Measurements from ENCODE around the gene MBNL1. TPM values are rescaled to one million over a fixed set of nuclear protein-coding genes. Genes with fewer than 3 reads are reported as not detected.

Gene MBNL1
- total and polyA plus RNA-seq, 4 donors, result 25.8 to 121 (median 71.9) TPM

- H3K4me1 ChIP-seq (ENCODE audit: control insufficient read depth, insufficient read depth, low read length), result peaks cover 5% of the 10 kb centered on the region
- H3K9me3 ChIP-seq (ENCODE audit: control insufficient read depth, insufficient read depth, low read length), result no peaks in the 10 kb centered on the region
- 0% methylated on average over 4 of the region's 16 CpGs for WGBS (ENCODE audit: insufficient coverage)
- no peaks in the 10 kb centered on the region for H3K27me3 ChIP-seq (ENCODE audit: control insufficient read depth, insufficient read depth, low read length)
- H3K27ac ChIP-seq (ENCODE audit: low read depth, low read length), result peak overlapping the region; percentile 98
- DNase-seq (ENCODE audit: low read depth in 4 of 6, low spot score in 6 of 6), result peak in 4 of 6 donors; percentile 21 to 44 (median 29)
- peak overlapping the region; percentile 95 for H3K4me3 ChIP-seq (ENCODE audit: low read depth, low read length)
- no peaks in the 10 kb centered on the region for H3K36me3 ChIP-seq (ENCODE audit: control insufficient read depth, insufficient read depth, low read length)
Measured at GRCh38 chr3:152269831-152270734, 1.4 kb downstream of the MBNL1 start.

- DNase-seq (ENCODE audit: low read depth in 4 of 6, low spot score in 6 of 6), result peak in 1 of 6 donors; percentile 60
- H3K4me3 ChIP-seq (ENCODE audit: low read depth, low read length), result peak overlapping the region; percentile 95
- H3K27me3 ChIP-seq (ENCODE audit: control insufficient read depth, insufficient read depth, low read length), result no peaks in the 10 kb centered on the region
- WGBS (ENCODE audit: insufficient coverage), result no CpG with 5 or more reads among the region's 1 CpG
- H3K27ac ChIP-seq (ENCODE audit: low read depth, low read length), result no peak overlapping the region
- no peaks in the 10 kb centered on the region for H3K36me3 ChIP-seq (ENCODE audit: control insufficient read depth, insufficient read depth, low read length)
- peaks cover 5% of the 10 kb centered on the region for H3K4me1 ChIP-seq (ENCODE audit: control insufficient read depth, insufficient read depth, low read length)
- no peaks in the 10 kb centered on the region for H3K9me3 ChIP-seq (ENCODE audit: control insufficient read depth, insufficient read depth, low read length)
Measured at GRCh38 chr3:152270937-152271336, 2.2 kb downstream of the MBNL1 start.

GRCh38 chr3:152271501-152272236 is 2.9 kb downstream of the MBNL1 start:
- no peaks in the 10 kb centered on the region for H3K9me3 ChIP-seq (ENCODE audit: control insufficient read depth, insufficient read depth, low read length)
- peaks cover 4% of the 10 kb centered on the region for H3K4me1 ChIP-seq (ENCODE audit: control insufficient read depth, insufficient read depth, low read length)
- H3K36me3 ChIP-seq (ENCODE audit: control insufficient read depth, insufficient read depth, low read length), result no peaks in the 10 kb centered on the region
- no peaks in the 10 kb centered on the region for H3K27me3 ChIP-seq (ENCODE audit: control insufficient read depth, insufficient read depth, low read length)
- DNase-seq (ENCODE audit: low read depth in 4 of 6, low spot score in 6 of 6), result no peak
- WGBS (ENCODE audit: insufficient coverage), result 100% methylated on average over 1 of the region's 5 CpGs
- H3K27ac ChIP-seq (ENCODE audit: low read depth, low read length), result no peak overlapping the region
- H3K4me3 ChIP-seq (ENCODE audit: low read depth, low read length), result no peak overlapping the region

GRCh38 chr3:152272771-152273242 is 4.1 kb downstream of the MBNL1 start:
- DNase-seq (ENCODE audit: low read depth in 4 of 6, low spot score in 6 of 6), result no peak
- Histone ChIP-seq H3K4me1 (ENCODE audit: control insufficient read depth, insufficient read depth, low read length) (no peaks in the 10 kb centered on the region), H3K4me3 (ENCODE audit: low read depth, low read length) (no peak overlapping the region), H3K9me3 (ENCODE audit: control insufficient read depth, insufficient read depth, low read length) (no peaks in the 10 kb centered on the region), H3K27me3 (ENCODE audit: control insufficient read depth, insufficient read depth, low read length) (no peaks in the 10 kb centered on the region), H3K27ac (ENCODE audit: low read depth, low read length) (no peak overlapping the region), H3K36me3 (ENCODE audit: control insufficient read depth, insufficient read depth, low read length) (no peaks in the 10 kb centered on the region)
- 50% methylated on average over 2 of the region's 3 CpGs for WGBS (ENCODE audit: insufficient coverage)

- WGBS (ENCODE audit: insufficient coverage), result 100% methylated on average over 1 of the region's 1 CpG
- Histone ChIP-seq H3K4me1 (ENCODE audit: control insufficient read depth, insufficient read depth, low read length) (no peaks in the 10 kb centered on the region), H3K4me3 (ENCODE audit: low read depth, low read length) (no peak overlapping the region), H3K9me3 (ENCODE audit: control insufficient read depth, insufficient read depth, low read length) (no peaks in the 10 kb centered on the region), H3K36me3 (ENCODE audit: control insufficient read depth, insufficient read depth, low read length) (no peaks in the 10 kb centered on the region), H3K27ac (ENCODE audit: low read depth, low read length) (no peak overlapping the region), H3K27me3 (ENCODE audit: control insufficient read depth, insufficient read depth, low read length) (no peaks in the 10 kb centered on the region)
- no peak for DNase-seq (ENCODE audit: low read depth in 4 of 6, low spot score in 6 of 6)
Measured at GRCh38 chr3:152276681-152277080, 8.0 kb downstream of the MBNL1 start.

GRCh38 chr3:152277198-152277597 is 8.5 kb downstream of the MBNL1 start:
- no peak for DNase-seq (ENCODE audit: low read depth in 4 of 6, low spot score in 6 of 6)
- WGBS (ENCODE audit: insufficient coverage), result no CpG with 5 or more reads among the region's 1 CpG
- Histone ChIP-seq H3K4me3 (ENCODE audit: low read depth, low read length) (no peak overlapping the region), H3K27ac (ENCODE audit: low read depth, low read length) (no peak overlapping the region), H3K4me1 (ENCODE audit: control insufficient read depth, insufficient read depth, low read length) (no peaks in the 10 kb centered on the region), H3K27me3 (ENCODE audit: control insufficient read depth, insufficient read depth, low read length) (no peaks in the 10 kb centered on the region), H3K36me3 (ENCODE audit: control insufficient read depth, insufficient read depth, low read length) (no peaks in the 10 kb centered on the region), H3K9me3 (ENCODE audit: control insufficient read depth, insufficient read depth, low read length) (no peaks in the 10 kb centered on the region)

- H3K36me3 ChIP-seq (ENCODE audit: control insufficient read depth, insufficient read depth, low read length), result no peaks in the 10 kb centered on the region
- no peak for DNase-seq (ENCODE audit: low read depth in 4 of 6, low spot score in 6 of 6)
- no peak overlapping the region for H3K27ac ChIP-seq (ENCODE audit: low read depth, low read length)
- H3K4me1 ChIP-seq (ENCODE audit: control insufficient read depth, insufficient read depth, low read length), result no peaks in the 10 kb centered on the region
- no peaks in the 10 kb centered on the region for H3K27me3 ChIP-seq (ENCODE audit: control insufficient read depth, insufficient read depth, low read length)
- H3K4me3 ChIP-seq (ENCODE audit: low read depth, low read length), result no peak overlapping the region
- no peaks in the 10 kb centered on the region for H3K9me3 ChIP-seq (ENCODE audit: control insufficient read depth, insufficient read depth, low read length)
- WGBS (ENCODE audit: insufficient coverage), result 70% methylated on average over 2 of the region's 6 CpGs
Measured at GRCh38 chr3:152278756-152279427, 10.2 kb downstream of the MBNL1 start.

GRCh38 chr3:152279479-152279878 is 10.8 kb downstream of the MBNL1 start:
- H3K27me3 ChIP-seq (ENCODE audit: control insufficient read depth, insufficient read depth, low read length), result no peaks in the 10 kb centered on the region
- H3K9me3 ChIP-seq (ENCODE audit: control insufficient read depth, insufficient read depth, low read length), result no peaks in the 10 kb centered on the region
- H3K4me3 ChIP-seq (ENCODE audit: low read depth, low read length), result no peak overlapping the region
- WGBS (ENCODE audit: insufficient coverage), result no CpG with 5 or more reads among the region's 3 CpGs
- no peaks in the 10 kb centered on the region for H3K36me3 ChIP-seq (ENCODE audit: control insufficient read depth, insufficient read depth, low read length)
- DNase-seq (ENCODE audit: low read depth in 4 of 6, low spot score in 6 of 6), result no peak
- H3K4me1 ChIP-seq (ENCODE audit: control insufficient read depth, insufficient read depth, low read length), result no peaks in the 10 kb centered on the region
- no peak overlapping the region for H3K27ac ChIP-seq (ENCODE audit: low read depth, low read length)

GRCh38 chr3:152280539-152280938 is 11.8 kb downstream of the MBNL1 start:
- DNase-seq (ENCODE audit: low read depth in 4 of 6, low spot score in 6 of 6), result no peak
- no peaks in the 10 kb centered on the region for H3K36me3 ChIP-seq (ENCODE audit: control insufficient read depth, insufficient read depth, low read length)
- no CpG with 5 or more reads among the region's 3 CpGs for WGBS (ENCODE audit: insufficient coverage)
- H3K4me3 ChIP-seq (ENCODE audit: low read depth, low read length), result no peak overlapping the region
- H3K27ac ChIP-seq (ENCODE audit: low read depth, low read length), result no peak overlapping the region
- H3K9me3 ChIP-seq (ENCODE audit: control insufficient read depth, insufficient read depth, low read length), result no peaks in the 10 kb centered on the region
- H3K27me3 ChIP-seq (ENCODE audit: control insufficient read depth, insufficient read depth, low read length), result no peaks in the 10 kb centered on the region
- H3K4me1 ChIP-seq (ENCODE audit: control insufficient read depth, insufficient read depth, low read length), result no peaks in the 10 kb centered on the region

Data from spinal cord (tissue), 10 donors.